Ishikawa (cell line): ENCODE measurements around the gene ZNF48.
A peak's percentile ranks its signal among the peaks of the same experiment; 100 is the strongest.

Experiments used
- CEBPB ChIP-seq: IDR thresholded peaks from 2 replicates; pipeline ENCODE4 v1.6.1; 2012
- CREB1 ChIP-seq: IDR thresholded peaks from 2 replicates; pipeline ENCODE4 v1.6.1; 2012; ENCODE audit warnings: low read depth
- EGR1 ChIP-seq: IDR thresholded peaks from 2 replicates; pipeline ENCODE4 v1.6.1; 2012
- EP300 ChIP-seq: IDR thresholded peaks from 2 replicates; pipeline ENCODE4 v1.6.1; 2012; ENCODE audit warnings: borderline replicate concordance
- FOXM1 ChIP-seq: IDR thresholded peaks from 2 replicates; pipeline ENCODE4 v1.6.1; 2012; ENCODE audit warnings: low read depth, borderline replicate concordance
- NFIC ChIP-seq: IDR thresholded peaks from 2 replicates; pipeline ENCODE4 v1.6.1; 2012
- RAD21 ChIP-seq: IDR thresholded peaks from 2 replicates; pipeline ENCODE4 v1.6.1; 2012; ENCODE audit warnings: low read depth
- TCF12 ChIP-seq: IDR thresholded peaks from 2 replicates; pipeline ENCODE4 v1.6.1; 2012; ENCODE audit warnings: low read depth
- TEAD4 ChIP-seq: IDR thresholded peaks from 2 replicates; pipeline ENCODE4 v1.6.1; 2012
- YY1 ChIP-seq: IDR thresholded peaks from 2 replicates; pipeline ENCODE4 v1.6.1; 2012; ENCODE audit warnings: low read depth
- ZBTB7A ChIP-seq: IDR thresholded peaks from 2 replicates; pipeline ENCODE4 v1.6.1; 2012; ENCODE audit warnings: low read depth
- TF ChIP-seq, protein P1 (sequence below): IDR thresholded peaks from 2 replicates; pipeline ENCODE4 v1.6.1; 2012
- TF ChIP-seq, protein P2 (sequence below): IDR thresholded peaks from 2 replicates; pipeline ENCODE4 v1.6.1; 2012; ENCODE audit warnings: low read depth, mild to moderate bottlenecking
- TF ChIP-seq, protein P3 (sequence below): IDR thresholded peaks from 2 replicates; pipeline ENCODE4 v1.6.1; 2012

Gene ZNF48

DNA sequence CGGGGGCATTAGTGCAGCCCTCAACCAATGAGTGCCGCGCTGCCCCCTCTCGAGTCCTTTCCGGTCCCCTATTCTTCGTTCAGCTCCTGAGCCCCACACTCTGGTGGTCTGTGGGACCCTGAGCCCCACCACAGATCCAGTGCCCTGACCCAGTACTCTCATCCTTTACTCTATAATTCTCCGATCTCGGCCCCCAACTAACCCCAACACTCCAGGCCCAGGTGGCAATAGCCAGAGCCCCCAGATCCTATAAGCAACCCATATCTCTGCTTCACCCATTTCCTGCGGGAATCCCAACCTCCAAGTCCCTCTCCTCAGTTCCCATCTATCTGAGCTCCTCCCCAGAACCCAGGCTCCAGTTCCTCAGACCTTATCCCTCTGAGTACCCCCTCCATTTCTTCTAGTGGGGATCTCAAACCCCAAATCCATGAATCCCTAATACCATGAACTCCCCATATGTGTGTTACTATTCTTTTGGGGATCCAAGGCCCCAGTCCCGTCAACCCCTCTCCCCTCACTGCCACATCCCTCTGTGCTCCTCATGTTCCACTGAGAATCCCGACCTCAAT lies 23.9 kb upstream of the ZNF48 start:
- TF ChIP-seq CREB1, result no peak
- TF ChIP-seq ZBTB7A, result 0 out of 2 replicates have a peak, but pooled peaks have one; percentile 64
- TF ChIP-seq EGR1, result no peak
- no peak for TF ChIP-seq CEBPB
- TF ChIP-seq, protein P1, sequence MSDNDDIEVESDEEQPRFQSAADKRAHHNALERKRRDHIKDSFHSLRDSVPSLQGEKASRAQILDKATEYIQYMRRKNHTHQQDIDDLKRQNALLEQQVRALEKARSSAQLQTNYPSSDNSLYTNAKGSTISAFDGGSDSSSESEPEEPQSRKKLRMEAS, result no peak

DNA sequence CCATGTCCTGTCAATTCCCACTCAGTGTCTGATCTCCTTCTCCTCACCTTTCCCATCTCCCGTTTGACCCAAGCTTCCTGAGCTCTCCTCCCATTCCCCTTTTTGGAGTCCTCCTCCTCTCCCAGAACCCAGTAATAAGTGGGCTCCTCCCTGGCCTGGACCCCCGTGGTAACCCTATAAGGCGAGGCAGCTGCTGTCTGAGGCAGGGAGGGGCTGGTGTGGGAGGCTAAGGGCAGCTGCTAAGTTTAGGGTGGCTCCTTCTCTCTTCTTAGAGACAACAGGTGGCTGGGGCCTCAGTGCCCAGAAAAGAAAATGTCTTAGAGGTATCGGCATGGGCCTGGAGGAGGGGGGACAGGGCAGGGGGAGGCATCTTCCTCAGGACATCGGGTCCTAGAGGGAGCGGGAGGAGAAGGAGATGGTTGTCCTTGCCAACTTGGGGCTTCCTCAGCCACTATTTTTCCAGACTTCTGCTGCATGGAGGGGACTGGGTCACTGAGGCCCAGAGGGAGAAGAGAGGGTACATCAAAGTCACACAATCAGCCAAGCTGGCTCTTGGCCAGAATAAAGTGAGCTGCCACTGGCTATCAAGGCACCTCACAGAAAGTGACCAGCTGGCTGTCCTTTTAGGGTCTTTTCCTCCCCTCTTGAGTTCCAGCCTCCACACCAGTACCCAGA lies 23.0 kb upstream of the ZNF48 start:
- TF ChIP-seq YY1 (no peak), NFIC (no peak), FOXM1 (no peak), TEAD4 (no peak), RAD21 (no peak), EP300 (no peak), ZBTB7A (no peak), CREB1 (no peak)
- TF ChIP-seq, protein P2, sequence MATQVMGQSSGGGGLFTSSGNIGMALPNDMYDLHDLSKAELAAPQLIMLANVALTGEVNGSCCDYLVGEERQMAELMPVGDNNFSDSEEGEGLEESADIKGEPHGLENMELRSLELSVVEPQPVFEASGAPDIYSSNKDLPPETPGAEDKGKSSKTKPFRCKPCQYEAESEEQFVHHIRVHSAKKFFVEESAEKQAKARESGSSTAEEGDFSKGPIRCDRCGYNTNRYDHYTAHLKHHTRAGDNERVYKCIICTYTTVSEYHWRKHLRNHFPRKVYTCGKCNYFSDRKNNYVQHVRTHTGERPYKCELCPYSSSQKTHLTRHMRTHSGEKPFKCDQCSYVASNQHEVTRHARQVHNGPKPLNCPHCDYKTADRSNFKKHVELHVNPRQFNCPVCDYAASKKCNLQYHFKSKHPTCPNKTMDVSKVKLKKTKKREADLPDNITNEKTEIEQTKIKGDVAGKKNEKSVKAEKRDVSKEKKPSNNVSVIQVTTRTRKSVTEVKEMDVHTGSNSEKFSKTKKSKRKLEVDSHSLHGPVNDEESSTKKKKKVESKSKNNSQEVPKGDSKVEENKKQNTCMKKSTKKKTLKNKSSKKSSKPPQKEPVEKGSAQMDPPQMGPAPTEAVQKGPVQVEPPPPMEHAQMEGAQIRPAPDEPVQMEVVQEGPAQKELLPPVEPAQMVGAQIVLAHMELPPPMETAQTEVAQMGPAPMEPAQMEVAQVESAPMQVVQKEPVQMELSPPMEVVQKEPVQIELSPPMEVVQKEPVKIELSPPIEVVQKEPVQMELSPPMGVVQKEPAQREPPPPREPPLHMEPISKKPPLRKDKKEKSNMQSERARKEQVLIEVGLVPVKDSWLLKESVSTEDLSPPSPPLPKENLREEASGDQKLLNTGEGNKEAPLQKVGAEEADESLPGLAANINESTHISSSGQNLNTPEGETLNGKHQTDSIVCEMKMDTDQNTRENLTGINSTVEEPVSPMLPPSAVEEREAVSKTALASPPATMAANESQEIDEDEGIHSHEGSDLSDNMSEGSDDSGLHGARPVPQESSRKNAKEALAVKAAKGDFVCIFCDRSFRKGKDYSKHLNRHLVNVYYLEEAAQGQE, result no peak

DNA sequence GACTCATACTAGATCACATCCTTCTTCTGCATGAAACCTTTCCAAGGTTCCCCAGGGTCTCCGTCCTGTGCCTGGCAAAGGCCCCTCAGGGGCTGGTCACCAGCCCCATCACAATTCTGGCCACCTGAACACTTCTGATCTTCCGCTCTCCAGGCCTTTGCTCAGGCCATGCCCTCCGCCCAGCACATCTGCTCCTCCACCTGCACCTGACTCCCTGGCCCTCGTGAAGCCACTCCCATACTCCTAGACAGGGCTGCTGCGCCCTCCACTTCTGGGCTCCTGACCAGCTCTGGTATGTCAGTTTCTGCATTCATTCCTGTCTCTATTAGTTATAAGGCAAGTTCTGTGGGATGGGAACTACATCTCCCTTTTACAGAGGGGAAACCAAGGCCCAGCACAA lies 22.5 kb upstream of the ZNF48 start:
- no peak for TF ChIP-seq ZBTB7A
- no peak for TF ChIP-seq EGR1
- no peak for TF ChIP-seq YY1
- TF ChIP-seq CEBPB, result no peak
- TF ChIP-seq, protein P3, sequence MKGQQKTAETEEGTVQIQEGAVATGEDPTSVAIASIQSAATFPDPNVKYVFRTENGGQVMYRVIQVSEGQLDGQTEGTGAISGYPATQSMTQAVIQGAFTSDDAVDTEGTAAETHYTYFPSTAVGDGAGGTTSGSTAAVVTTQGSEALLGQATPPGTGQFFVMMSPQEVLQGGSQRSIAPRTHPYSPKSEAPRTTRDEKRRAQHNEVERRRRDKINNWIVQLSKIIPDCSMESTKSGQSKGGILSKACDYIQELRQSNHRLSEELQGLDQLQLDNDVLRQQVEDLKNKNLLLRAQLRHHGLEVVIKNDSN, result no peak
- TF ChIP-seq NFIC, result no peak
- TF ChIP-seq, protein P2, result no peak
- TF ChIP-seq, protein P1, result no peak
- TF ChIP-seq CREB1, result no peak
- no peak for TF ChIP-seq EP300
- TF ChIP-seq TCF12, result no peak
- TF ChIP-seq TEAD4, result no peak

DNA sequence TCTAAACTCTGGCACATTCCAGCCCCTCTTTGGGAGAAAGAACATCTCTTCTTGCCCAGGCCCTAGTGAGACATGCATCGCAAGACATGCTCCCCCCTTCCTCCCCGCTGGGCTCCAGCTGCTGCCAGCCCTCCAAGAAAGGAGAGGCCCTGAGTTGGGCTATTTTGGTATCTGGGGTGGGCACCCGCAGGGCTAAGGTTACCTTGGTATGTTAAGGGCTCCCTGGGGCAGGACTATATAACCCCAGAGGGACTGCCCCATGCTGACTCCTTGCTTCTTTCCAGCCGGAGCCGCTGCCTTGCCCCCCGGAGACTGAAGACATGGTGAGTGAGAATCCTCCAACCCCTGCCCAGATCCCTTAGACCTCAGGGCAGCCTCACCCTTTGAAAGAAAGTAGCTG lies 20.7 kb upstream of the ZNF48 start, which contains the start of gene MYL11:
TSS of gene MYL11 (plus strand) at position 265 of the 400 bp plus-strand sequence. CDS start at position 321, 56 bp downstream.
- no peak for TF ChIP-seq RAD21
- TF ChIP-seq ZBTB7A, result no peak
- TF ChIP-seq, protein P2, result no peak
- TF ChIP-seq YY1, result no peak
- TF ChIP-seq FOXM1, result no peak

DNA sequence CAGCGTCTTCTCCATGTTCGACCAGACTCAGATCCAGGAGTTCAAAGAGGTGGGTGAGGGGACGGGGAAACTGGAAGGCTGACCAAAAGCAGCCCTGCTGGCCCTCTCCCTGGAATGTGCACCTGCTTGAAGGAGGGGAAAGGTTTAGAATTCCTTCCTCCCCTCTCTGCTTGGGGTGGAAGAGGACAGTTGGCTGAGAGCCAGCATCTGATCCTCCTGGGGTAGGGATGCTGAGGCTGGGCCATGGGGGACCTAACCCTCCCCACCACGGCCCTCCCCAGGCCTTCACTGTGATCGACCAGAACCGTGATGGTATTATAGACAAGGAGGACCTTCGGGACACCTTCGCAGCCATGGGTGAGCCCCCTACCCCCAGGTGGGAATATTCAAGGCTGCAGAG lies 19.4 kb upstream of the ZNF48 start:
- TF ChIP-seq NFIC, result peak; percentile 29; the same call in 1 of the 2 replicates
- TF ChIP-seq, protein P1, result no peak
